ENCODE results near the gene ZNF442. TPM values are rescaled to one million over a fixed set of nuclear protein-coding genes. Genes with fewer than 3 reads are reported as not detected.

ZNF442 gene
- total RNA-seq (2014; rRNA removed; shearing (Covaris generic)) (1.0 and 3.6 TPM in 2 replicates), polyA plus RNA-seq (2016; fragmentation: Nextera tagmentation; extraction: Ambion mirVana) (0.71 and 1.2 TPM in 2 replicates)
- long read RNA-seq, partial matches to known transcripts = 0 of 3 reads
- long read RNA-seq, other reads (novel, unspliced or antisense) = 1 of 3 reads

GRCh38 chr19:12365236-12366162 is at the start of gene ZNF442:
Gene ZNF442, minus strand, starts transcription at chr19:12365683. Its CDS starts 2,052 bp downstream, at chr19:12363631.
- peak within 1 kb of the TSS; percentile 35 for H2AFZ ChIP-seq
- Mint-ChIP-seq H3K9me3 (peaks cover 87% of the 10 kb centered on the region), H3K27me3 (ENCODE audit: insufficient read depth, low read depth, poor library complexity) (peaks cover 14% of the 10 kb centered on the region), H3K27ac (peak within 1 kb of the TSS; percentile 92), H3K4me1 (peaks cover 3% of the 10 kb centered on the region; the same call in 2 of the 3 replicates), H3K4me3 (peak within 1 kb of the TSS; percentile 89), H3K36me3 (ENCODE audit: low read depth) (peaks cover 41% of the 10 kb centered on the region)
- peak; percentile 85 for TF ChIP-seq POLR2AphosphoS5 (IDR thresholded peaks at IDR 0.05; ENCODE audit: low read depth)
- peak; percentile 64 to 67 for TF ChIP-seq CTCF (conservative IDR thresholded peaks at IDR 0.05; ENCODE audit: low read depth in 2 of 2)
- no peak for TF ChIP-seq JUNB (IDR thresholded peaks at IDR 0.05; ENCODE audit: unreplicated experiment)
- H3F3A ChIP-seq (replicated peaks; ENCODE audit: low read depth) = 0 out of 2 replicates have a peak, but pooled peaks cover 3% of the 10 kb centered on the region
- peaks cover 13% of the 10 kb centered on the region for H3K27me3 ChIP-seq (ENCODE audit: insufficient read depth)
- peak; percentile 100 for DNase-seq (ENCODE audit: low spot score)
- 0 out of 2 replicates have a peak, but pooled peaks cover 5% of the 10 kb centered on the region for H3K9me2 ChIP-seq (ENCODE audit: insufficient read depth)
- H4K20me1 ChIP-seq (replicated peaks; ENCODE audit: insufficient read depth) = no peaks in the 10 kb centered on the region
- peak within 1 kb of the TSS; percentile 77 for H3K27ac ChIP-seq (ENCODE audit: low read depth)
- H3K36me3 ChIP-seq (ENCODE audit: insufficient read depth) = no peaks in the 10 kb centered on the region
- peak within 1 kb of the TSS; percentile 93 for H3K4me2 ChIP-seq
- peaks cover 9% of the 10 kb centered on the region; the same call in 1 of the 2 replicates for H3K4me1 ChIP-seq (ENCODE audit: insufficient read depth)
- ATAC-seq = peak; percentile 95
- peak within 1 kb of the TSS; percentile 54 for H3K4me3 ChIP-seq
- H3K79me2 ChIP-seq (replicated peaks; ENCODE audit: insufficient read depth) = no peaks in the 10 kb centered on the region

GRCh38 chr19:12411893-12412292 is 46.4 kb upstream of the ZNF442 start:
- Mint-ChIP-seq H3K4me1 (no peaks in the 10 kb centered on the region; the same call in 2 of the 3 replicates), H3K9me3 (peaks cover 87% of the 10 kb centered on the region), H3K36me3 (ENCODE audit: low read depth) (peaks cover 19% of the 10 kb centered on the region; the same call in 2 of the 3 replicates), H3K4me3 (no peak overlapping the region), H3K27ac (no peak overlapping the region), H3K27me3 (ENCODE audit: insufficient read depth, low read depth, poor library complexity) (peaks cover 8% of the 10 kb centered on the region)
- H3K79me2 ChIP-seq (replicated peaks; ENCODE audit: insufficient read depth) = no peaks in the 10 kb centered on the region
- H3K9me2 ChIP-seq (ENCODE audit: insufficient read depth) = 0 out of 2 replicates have a peak, but pooled peaks cover 3% of the 10 kb centered on the region
- H2AFZ ChIP-seq = no peak overlapping the region
- DNase-seq (ENCODE audit: low spot score) (no peak), ATAC-seq (no peak)
- H4K20me1 ChIP-seq (replicated peaks; ENCODE audit: insufficient read depth) = no peaks in the 10 kb centered on the region
- no peaks in the 10 kb centered on the region for H3K36me3 ChIP-seq (ENCODE audit: insufficient read depth)
- H3K27me3 ChIP-seq (ENCODE audit: insufficient read depth) = no peaks in the 10 kb centered on the region
- no peaks in the 10 kb centered on the region for H3K4me1 ChIP-seq (ENCODE audit: insufficient read depth)
- H3F3A ChIP-seq (replicated peaks; ENCODE audit: low read depth) = no peaks in the 10 kb centered on the region
- H3K27ac ChIP-seq (ENCODE audit: low read depth) = no peak overlapping the region
- no peak overlapping the region for H3K4me3 ChIP-seq
- no peak overlapping the region for H3K4me2 ChIP-seq
- TF ChIP-seq CTCF (conservative IDR thresholded peaks at IDR 0.05; ENCODE audit: low read depth in 2 of 2) (no peak), POLR2AphosphoS5 (IDR thresholded peaks at IDR 0.05; ENCODE audit: low read depth) (no peak), CREB1 (CRISPR knock-in tag; IDR thresholded peaks at IDR 0.05; ENCODE audit: low read depth) (no peak), ZNF114 (CRISPR knock-in tag; IDR thresholded peaks at IDR 0.05) (no peak), EZH2 (IDR thresholded peaks at IDR 0.05; ENCODE audit: low read depth, unreplicated experiment) (no peak), STAT1 (IDR thresholded peaks at IDR 0.05; ENCODE audit: unreplicated experiment) (no peak), ZNF331 (CRISPR knock-in tag; IDR thresholded peaks at IDR 0.05; ENCODE audit: low read depth) (no peak), NANOG (IDR thresholded peaks at IDR 0.05; ENCODE audit: borderline replicate concordance) (no peak), JUNB (IDR thresholded peaks at IDR 0.05; ENCODE audit: unreplicated experiment) (no peak), ETS1 (IDR thresholded peaks at IDR 0.05) (no peak)
